ENCODE measurements around the gene SSBP4.

GRCh38 chr19:18483119-18483890 lies 64.1 kb downstream of the SSBP4 start:
- TF ChIP-seq EZH2 (IDR thresholded peaks at IDR 0.05) (no peak), POLR2AphosphoS5 (IDR thresholded peaks at IDR 0.05; ENCODE audit: borderline replicate concordance, low read depth, low read length) (no peak)

All from SK-N-MC (cell line).